ENCODE results near the gene PHYHD1. TPM values are rescaled to one million over a fixed set of nuclear protein-coding genes. Genes with fewer than 3 reads are reported as not detected.
A peak's percentile ranks its signal among the peaks of the same experiment; 100 is the strongest.

The PHYHD1 gene
- total RNA-seq, 4 donors from 2014 or later: 10.1 to 65.3 (median 39.4) TPM

- 80 to 96% methylated on average over 3 to 6 of the region's 6 CpGs for WGBS, 2 donors
- Histone ChIP-seq H3K27me3 (no peaks in the 10 kb centered on the region), H3K4me3 (replicated peaks in 1 of 3) (no peak overlapping the region), H3K36me3 (peaks cover 27 to 29% of the 10 kb centered on the region in 2 donors), H3K27ac (peak overlapping the region in 2 of 3 donors; percentile 83 to 88), H3K4me1 (peaks cover 34 to 62% of the 10 kb centered on the region in 2 donors), H3K9me3 (no peaks in the 10 kb centered on the region)
- intact Hi-C loops (cut with DNase I): no loop called here
- TF ChIP-seq POLR2A (IDR thresholded peaks at IDR 0.05): no peak
- TF ChIP-seq, protein P1, sequence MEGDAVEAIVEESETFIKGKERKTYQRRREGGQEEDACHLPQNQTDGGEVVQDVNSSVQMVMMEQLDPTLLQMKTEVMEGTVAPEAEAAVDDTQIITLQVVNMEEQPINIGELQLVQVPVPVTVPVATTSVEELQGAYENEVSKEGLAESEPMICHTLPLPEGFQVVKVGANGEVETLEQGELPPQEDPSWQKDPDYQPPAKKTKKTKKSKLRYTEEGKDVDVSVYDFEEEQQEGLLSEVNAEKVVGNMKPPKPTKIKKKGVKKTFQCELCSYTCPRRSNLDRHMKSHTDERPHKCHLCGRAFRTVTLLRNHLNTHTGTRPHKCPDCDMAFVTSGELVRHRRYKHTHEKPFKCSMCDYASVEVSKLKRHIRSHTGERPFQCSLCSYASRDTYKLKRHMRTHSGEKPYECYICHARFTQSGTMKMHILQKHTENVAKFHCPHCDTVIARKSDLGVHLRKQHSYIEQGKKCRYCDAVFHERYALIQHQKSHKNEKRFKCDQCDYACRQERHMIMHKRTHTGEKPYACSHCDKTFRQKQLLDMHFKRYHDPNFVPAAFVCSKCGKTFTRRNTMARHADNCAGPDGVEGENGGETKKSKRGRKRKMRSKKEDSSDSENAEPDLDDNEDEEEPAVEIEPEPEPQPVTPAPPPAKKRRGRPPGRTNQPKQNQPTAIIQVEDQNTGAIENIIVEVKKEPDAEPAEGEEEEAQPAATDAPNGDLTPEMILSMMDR (IDR thresholded peaks at IDR 0.05): no peak
- no peak for DNase-seq
These were observed 9.9 kb upstream of the PHYHD1 start for GRCh38 chr9:128910906-128911305.

GRCh38 chr9:128911529-128912035, 9.2 kb upstream of the PHYHD1 start:
- Histone ChIP-seq H3K27me3 (no peaks in the 10 kb centered on the region), H3K4me1 (peaks cover 41 to 69% of the 10 kb centered on the region in 2 donors), H3K9me3 (no peaks in the 10 kb centered on the region), H3K27ac (peak overlapping the region; percentile 83 to 88 (median 85)), H3K4me3 (replicated peaks in 1 of 3) (no peak overlapping the region), H3K36me3 (peaks cover 27 to 32% of the 10 kb centered on the region in 2 donors)
- 56 to 64% methylated on average over 8 of the region's 8 CpGs for WGBS, 2 donors
- TF ChIP-seq POLR2A (IDR thresholded peaks at IDR 0.05): no peak
- intact Hi-C loops (cut with DNase I): no loop called here
- peak in 1 of 2 donors; percentile 37 for DNase-seq

DNA sequence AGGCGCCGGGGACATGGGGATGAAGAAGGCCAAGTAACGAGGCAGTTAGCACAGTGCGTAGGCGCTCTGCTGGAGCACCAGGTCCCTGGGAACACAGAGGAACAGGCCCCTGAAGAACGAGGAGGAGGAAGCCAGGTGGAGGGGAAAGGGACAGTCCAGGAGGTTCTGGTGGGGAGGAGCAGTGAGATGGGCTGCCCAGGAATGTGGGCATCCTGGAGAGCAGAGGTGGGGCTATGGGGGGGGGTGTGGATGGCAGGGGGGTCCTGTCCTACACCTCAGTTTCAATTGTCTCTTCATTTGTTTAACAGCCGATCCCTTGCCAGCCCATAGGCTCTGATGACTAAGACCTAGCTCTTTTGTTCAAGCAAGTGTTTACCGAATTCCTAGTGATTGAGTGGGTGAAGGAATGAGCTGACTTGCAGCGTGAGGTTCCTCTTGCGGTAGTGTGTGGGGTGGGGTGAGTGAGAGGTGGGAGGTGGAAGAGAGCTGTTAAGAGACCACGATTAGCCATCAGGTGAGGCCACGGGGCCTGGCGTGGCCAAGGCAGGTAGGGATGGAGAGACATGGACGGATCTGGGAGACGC, 8.4 kb upstream of the PHYHD1 start:
- H3K27ac ChIP-seq: peak overlapping the region; percentile 83 to 88 (median 85)
- WGBS, 2 donors: 60 to 67% methylated on average over 15 of the region's 15 CpGs
- peaks cover 22 to 28% of the 10 kb centered on the region in 2 donors for H3K36me3 ChIP-seq

DNA sequence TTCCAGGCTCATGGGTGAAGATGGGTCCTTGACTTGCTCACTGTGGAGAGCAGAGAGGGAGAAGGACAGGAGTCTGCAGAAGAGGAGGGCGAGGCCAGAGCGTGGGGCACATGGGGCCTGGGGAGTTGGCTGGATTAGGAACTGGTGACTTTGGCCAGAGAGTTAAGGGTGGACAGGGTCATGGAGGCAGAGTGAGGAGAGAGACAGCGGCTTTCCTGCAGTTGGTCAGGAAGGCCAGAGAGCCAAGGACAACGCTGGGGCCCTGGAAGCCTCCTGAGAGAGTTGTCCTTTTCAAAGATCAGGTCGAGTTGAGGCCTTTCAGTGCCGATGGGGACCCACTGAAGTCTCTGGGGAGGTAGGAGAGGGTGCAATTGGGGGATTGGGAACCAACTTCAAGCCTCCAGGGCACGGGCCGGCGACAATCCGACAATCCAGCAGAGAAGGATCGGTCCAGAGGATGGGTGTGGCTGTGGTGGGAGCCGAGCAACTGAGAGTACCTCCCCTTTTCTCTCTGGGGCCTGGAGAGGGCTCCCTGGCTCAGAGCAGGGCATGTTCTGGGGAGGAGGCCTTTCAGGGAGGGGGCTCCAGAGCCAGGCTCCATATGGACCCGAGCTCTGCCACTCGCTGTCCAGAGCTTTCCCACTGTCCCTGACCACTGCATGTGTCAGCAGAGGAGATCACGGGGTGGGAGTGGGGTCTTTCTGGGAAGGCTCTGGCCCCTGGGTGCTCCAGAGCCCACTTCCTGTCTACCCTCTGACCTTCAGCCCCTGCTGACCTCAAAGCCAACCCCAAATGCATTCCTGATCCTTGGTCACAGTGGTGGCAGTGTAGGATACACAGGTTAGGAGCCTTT, 7.5 kb upstream of the PHYHD1 start:
- no peaks in the 10 kb centered on the region for H3K9me3 ChIP-seq
- peak overlapping the region; percentile 83 to 88 (median 85) for H3K27ac ChIP-seq
- whole genome bisulfite sequencing, 2 donors: 58 to 90% methylated on average over 10 to 15 of the region's 15 CpGs
- peaks cover 44 to 84% of the 10 kb centered on the region in 2 donors for H3K4me1 ChIP-seq
- TF ChIP-seq, protein P1 (IDR thresholded peaks at IDR 0.05): no peak
- TF ChIP-seq POLR2A (IDR thresholded peaks at IDR 0.05): no peak
- peaks cover 13 to 19% of the 10 kb centered on the region in 2 donors for H3K36me3 ChIP-seq
- intact Hi-C loops (cut with DNase I): no loop called here
- no peak overlapping the region for H3K4me3 ChIP-seq (replicated peaks in 1 of 3)
- no peak for DNase-seq
- no peaks in the 10 kb centered on the region for H3K27me3 ChIP-seq

More for the DNA sequence above, 8.4 kb upstream of the PHYHD1 start:
- Histone ChIP-seq H3K4me3 (replicated peaks in 1 of 3) (no peak overlapping the region), H3K9me3 (no peaks in the 10 kb centered on the region), H3K27me3 (no peaks in the 10 kb centered on the region), H3K4me1 (peaks cover 44 to 76% of the 10 kb centered on the region in 2 donors)
- TF ChIP-seq, protein P1 (IDR thresholded peaks at IDR 0.05): no peak
- TF ChIP-seq POLR2A (IDR thresholded peaks at IDR 0.05): peak in 1 of 2 donors; percentile 33
- peak in 1 of 2 donors; percentile 40 for DNase-seq
- intact Hi-C loops (cut with DNase I): no loop called here

- DNase-seq: no peak
- 67 to 71% methylated on average over 15 to 22 of the region's 23 CpGs for WGBS, 2 donors
- intact Hi-C loops (cut with DNase I): no loop called here
- H3K4me3 ChIP-seq (replicated peaks in 1 of 3): no peak overlapping the region
- peaks cover 50 to 92% of the 10 kb centered on the region in 2 donors for H3K4me1 ChIP-seq
- peak overlapping the region in 2 of 3 donors; percentile 83 to 88 for H3K27ac ChIP-seq
- TF ChIP-seq POLR2A (IDR thresholded peaks at IDR 0.05): no peak
- TF ChIP-seq, protein P1 (IDR thresholded peaks at IDR 0.05): no peak
- H3K27me3 ChIP-seq: no peaks in the 10 kb centered on the region
- peaks cover 4 to 10% of the 10 kb centered on the region in 2 donors for H3K36me3 ChIP-seq
- no peaks in the 10 kb centered on the region for H3K9me3 ChIP-seq
These were observed 6.6 kb upstream of the PHYHD1 start for GRCh38 chr9:128913995-128914772.

Data from thyroid gland (tissue), 4 donors.